CD4-positive, CD25-positive, alpha-beta regulatory T cell (primary cell): ENCODE data around the gene SLC30A10. TPM values are rescaled to one million over a fixed set of nuclear protein-coding genes. Genes with fewer than 3 reads are reported as not detected.

ENCODE experiments used
- ATAC-seq, 2 donors: fragments of 150-1000 bp; cut with Tn5 transposase; one replicate each; pipeline ENCODE4 v1.10.0; 2021; ENCODE audit warnings: low read depth in 2 of 2, moderate number of reproducible peaks in 2 of 2, moderate library complexity in 1 of 2
- DNase-seq, 3 donors: peaks; one replicate each; pipeline versions ENCODE4 v3.0.0 to v3.0.0-alpha.2; 2012 to 2022; ENCODE audit warnings: mixed read lengths in 1 of 3
- H3K27ac ChIP-seq: one replicate; pipeline ENCODE4 v1.7.0; 2013; ENCODE audit warnings: mild to moderate bottlenecking, low read length; ENCODE audit not compliant: insufficient read depth, poor library complexity, severe bottlenecking
- H3K27me3 ChIP-seq: one replicate; pipeline ENCODE4 v1.7.0; 2013; ENCODE audit warnings: low read length; ENCODE audit not compliant: control insufficient read depth, insufficient read depth
- H3K36me3 ChIP-seq: one replicate; pipeline ENCODE4 v1.7.0; 2013; ENCODE audit warnings: mild to moderate bottlenecking, low read length, moderate library complexity; ENCODE audit not compliant: control insufficient read depth, insufficient read depth
- H3K4me1 ChIP-seq: 2 replicates; pipeline ENCODE4 v1.7.0; 2013; ENCODE audit warnings: mild to moderate bottlenecking, low read length; ENCODE audit not compliant: insufficient read depth, control insufficient read depth, poor library complexity, severe bottlenecking
- H3K4me3 ChIP-seq: one replicate; pipeline ENCODE4 v1.7.0; 2013; ENCODE audit warnings: low read depth, mild to moderate bottlenecking, low read length, moderate library complexity
- H3K9me3 ChIP-seq, 2 experiments: 1 replicate in 1 of 2; 2 replicates in 1 of 2; pipeline ENCODE4 v1.7.0; 2013; ENCODE audit warnings: low read length in 2 of 2, mild to moderate bottlenecking in 1 of 2, moderate library complexity in 1 of 2; ENCODE audit not compliant: control insufficient read depth in 2 of 2
- H3K27ac Mint-ChIP-seq, 3 donors: one replicate each; pipeline ENCODE4 v1.8.0; 2020 to 2022; ENCODE audit warnings: mild to moderate bottlenecking in 3 of 3, mixed read lengths in 3 of 3, moderate library complexity in 2 of 3
- H3K27me3 Mint-ChIP-seq: one replicate; pipeline ENCODE4 v1.8.0; 2022; ENCODE audit warnings: mild to moderate bottlenecking, mixed read lengths
- H3K36me3 Mint-ChIP-seq: one replicate; pipeline ENCODE4 v1.8.0; 2020; ENCODE audit warnings: mixed read lengths
- H3K4me1 Mint-ChIP-seq, 4 donors: one replicate each; pipeline ENCODE4 v1.8.0; 2020 to 2022; ENCODE audit warnings: mixed read lengths in 4 of 4, mild to moderate bottlenecking in 1 of 4
- H3K4me3 Mint-ChIP-seq, 4 donors: one replicate each; pipeline ENCODE4 v1.8.0; 2020 to 2022; ENCODE audit warnings: mild to moderate bottlenecking in 4 of 4, mixed read lengths in 4 of 4, moderate library complexity in 3 of 4
- H3K9me3 Mint-ChIP-seq, 7 donors: one replicate each; pipeline ENCODE4 v1.8.0; 2020 to 2022; ENCODE audit warnings: mixed read lengths in 7 of 7, mild to moderate bottlenecking in 3 of 7, moderate library complexity in 2 of 7
- polyA plus RNA-seq, 4 donors: library from polyadenylated mRNA; unstranded; fragments of 300-500 nt; fragmentation: Illumina TruSeq; gene quantifications; one replicate each; pipeline ENCODE4 v1.2.3, GENCODE V29; 2021
- total RNA-seq: library from RNA; stranded (reverse); gene quantifications from one replicate; pipeline ENCODE4 v1.2.3, GENCODE V29; 2022

Gene SLC30A10
- total and polyA plus RNA-seq, 5 donors from 2014 or later, result not detected

- Mint-ChIP-seq H3K27ac (no peak overlapping the region), H3K36me3 (no peaks in the 10 kb centered on the region), H3K27me3 (peaks cover 44% of the 10 kb centered on the region), H3K9me3 (peaks cover 0 to 4% (median 0%) of the 10 kb centered on the region in 7 donors), H3K4me3 (no peak overlapping the region), H3K4me1 (peaks cover 0 to 14% (median 0%) of the 10 kb centered on the region in 4 donors)
- H3K9me3 ChIP-seq, result no peaks in the 10 kb centered on the region
- no peaks in the 10 kb centered on the region for H3K36me3 ChIP-seq
- ATAC-seq (no peak), DNase-seq (no peak)
- peaks cover 5% of the 10 kb centered on the region for H3K27me3 ChIP-seq
- H3K4me3 ChIP-seq, result no peak overlapping the region
- no peak overlapping the region for H3K27ac ChIP-seq
- peaks cover 11% of the 10 kb centered on the region for H3K4me1 ChIP-seq
These were observed 1.9 kb downstream of the SLC30A10 start for GRCh38 chr1:219926363-219926998.

- no peak for DNase-seq
- ATAC-seq, result no peak
- Histone ChIP-seq H3K4me1 (peaks cover 11% of the 10 kb centered on the region), H3K27ac (no peak overlapping the region), H3K9me3 (no peaks in the 10 kb centered on the region), H3K36me3 (no peaks in the 10 kb centered on the region), H3K27me3 (peaks cover 5% of the 10 kb centered on the region), H3K4me3 (no peak overlapping the region)
- H3K9me3 Mint-ChIP-seq, result peaks cover 0 to 4% (median 0%) of the 10 kb centered on the region in 7 donors
- H3K4me1 Mint-ChIP-seq, result peaks cover 0 to 14% (median 0%) of the 10 kb centered on the region in 4 donors
- H3K27me3 Mint-ChIP-seq, result peaks cover 34% of the 10 kb centered on the region
- no peak overlapping the region for H3K27ac Mint-ChIP-seq
- H3K36me3 Mint-ChIP-seq, result no peaks in the 10 kb centered on the region
- no peak overlapping the region for H3K4me3 Mint-ChIP-seq
These were observed 4.0 kb downstream of the SLC30A10 start for GRCh38 chr1:219924342-219924741.

DNA sequence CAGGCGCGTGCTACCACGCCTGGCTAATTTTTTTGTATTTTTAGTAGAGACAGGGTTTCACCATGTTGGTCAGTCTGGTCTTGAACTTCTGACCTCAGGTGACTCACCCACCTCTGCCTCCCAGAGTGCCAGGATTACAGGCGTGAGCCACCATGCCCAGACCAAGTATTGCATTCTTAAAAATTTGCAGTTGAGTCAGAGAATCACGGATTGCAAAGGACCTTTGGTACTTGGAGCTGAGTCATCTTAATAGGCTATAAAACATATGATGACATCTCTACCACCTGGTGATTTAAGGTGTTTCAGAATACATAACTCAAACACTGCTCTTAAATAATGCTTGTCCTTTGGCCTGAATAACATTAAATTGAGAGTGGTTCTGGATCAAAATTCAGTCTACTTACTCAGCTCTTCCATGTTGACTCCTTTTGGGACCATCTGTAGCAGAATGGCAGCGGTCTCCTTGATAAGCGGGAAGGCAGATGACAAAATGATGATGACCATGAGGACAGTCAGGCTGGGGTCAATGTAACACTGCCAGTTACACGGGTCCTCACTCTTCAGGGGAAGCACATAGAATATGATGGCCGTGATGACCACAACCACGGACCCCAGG lies 10.4 kb downstream of the SLC30A10 start:
- H3K4me3 Mint-ChIP-seq, result no peak overlapping the region
- H3K27ac Mint-ChIP-seq, result no peak overlapping the region
- ATAC-seq (no peak), DNase-seq (no peak)
- H3K9me3 Mint-ChIP-seq, result no peaks in the 10 kb centered on the region
- Histone ChIP-seq H3K4me3 (no peak overlapping the region), H3K9me3 (no peaks in the 10 kb centered on the region), H3K27me3 (no peaks in the 10 kb centered on the region), H3K36me3 (no peaks in the 10 kb centered on the region), H3K27ac (no peak overlapping the region), H3K4me1 (no peaks in the 10 kb centered on the region)
- H3K36me3 Mint-ChIP-seq, result no peaks in the 10 kb centered on the region
- H3K27me3 Mint-ChIP-seq, result peaks cover 8% of the 10 kb centered on the region
- H3K4me1 Mint-ChIP-seq, result no peaks in the 10 kb centered on the region

GRCh38 chr1:219917281-219917680 lies 11.1 kb downstream of the SLC30A10 start:
- Mint-ChIP-seq H3K36me3 (no peaks in the 10 kb centered on the region), H3K9me3 (no peaks in the 10 kb centered on the region), H3K27me3 (peaks cover 4% of the 10 kb centered on the region), H3K4me1 (no peaks in the 10 kb centered on the region), H3K27ac (no peak overlapping the region), H3K4me3 (no peak overlapping the region)
- no peak for ATAC-seq
- no peaks in the 10 kb centered on the region for H3K36me3 ChIP-seq
- no peaks in the 10 kb centered on the region for H3K9me3 ChIP-seq
- DNase-seq, result no peak
- no peaks in the 10 kb centered on the region for H3K4me1 ChIP-seq
- no peak overlapping the region for H3K4me3 ChIP-seq
- H3K27me3 ChIP-seq, result no peaks in the 10 kb centered on the region
- no peak overlapping the region for H3K27ac ChIP-seq

- Histone ChIP-seq H3K9me3 (no peaks in the 10 kb centered on the region), H3K27me3 (no peaks in the 10 kb centered on the region), H3K27ac (no peak overlapping the region), H3K4me3 (no peak overlapping the region), H3K4me1 (no peaks in the 10 kb centered on the region), H3K36me3 (no peaks in the 10 kb centered on the region)
- peaks cover 4% of the 10 kb centered on the region for H3K27me3 Mint-ChIP-seq
- ATAC-seq, result no peak
- no peaks in the 10 kb centered on the region for H3K4me1 Mint-ChIP-seq
- H3K27ac Mint-ChIP-seq, result no peak overlapping the region
- H3K9me3 Mint-ChIP-seq, result no peaks in the 10 kb centered on the region
- DNase-seq, result no peak
- H3K36me3 Mint-ChIP-seq, result no peaks in the 10 kb centered on the region
- no peak overlapping the region for H3K4me3 Mint-ChIP-seq
These were observed 12.1 kb downstream of the SLC30A10 start for GRCh38 chr1:219916257-219916656.

DNA sequence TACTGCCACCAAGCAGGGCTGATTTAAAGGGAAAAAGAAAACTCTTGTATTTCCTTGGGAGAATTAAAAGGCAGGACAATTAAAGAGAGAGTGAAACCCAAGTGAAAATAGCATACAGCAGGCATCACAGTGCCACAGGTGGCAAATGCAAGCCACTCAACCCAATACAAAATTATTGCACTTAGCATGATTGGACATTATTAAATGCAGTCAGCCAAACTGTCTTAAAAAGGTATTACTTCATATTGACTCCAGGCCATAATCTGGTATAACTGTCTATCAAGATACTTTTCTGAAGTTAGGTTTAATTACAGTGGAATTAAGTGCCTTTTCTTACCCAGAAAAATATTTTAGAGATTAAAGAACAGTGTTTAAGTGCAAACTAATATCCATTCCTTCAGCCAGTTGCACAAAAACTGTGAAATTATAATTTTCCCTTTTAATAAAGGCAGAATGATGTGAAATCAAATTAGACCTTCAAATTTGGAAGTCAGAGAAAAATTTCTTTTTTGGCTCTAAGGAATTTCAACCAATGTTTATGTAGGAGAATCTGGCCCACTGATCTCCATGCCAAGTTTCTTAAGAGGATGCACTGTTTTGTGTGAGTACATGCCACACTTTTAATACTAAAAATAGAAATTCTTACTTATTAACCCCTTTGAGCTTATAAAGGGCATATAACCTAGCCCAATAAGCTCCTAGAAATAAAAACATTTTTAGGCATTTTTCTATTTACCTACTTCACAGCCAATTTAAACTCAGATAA lies 15.2 kb downstream of the SLC30A10 start:
- Mint-ChIP-seq H3K9me3 (peaks cover 0 to 2% (median 0%) of the 10 kb centered on the region in 7 donors), H3K27me3 (no peaks in the 10 kb centered on the region), H3K36me3 (no peaks in the 10 kb centered on the region), H3K4me1 (no peaks in the 10 kb centered on the region), H3K27ac (no peak overlapping the region), H3K4me3 (no peak overlapping the region)
- no peaks in the 10 kb centered on the region for H3K4me1 ChIP-seq
- DNase-seq (no peak), ATAC-seq (no peak)
- no peak overlapping the region for H3K27ac ChIP-seq
- no peaks in the 10 kb centered on the region for H3K27me3 ChIP-seq
- H3K4me3 ChIP-seq, result no peak overlapping the region
- H3K36me3 ChIP-seq, result no peaks in the 10 kb centered on the region
- H3K9me3 ChIP-seq, result no peaks in the 10 kb centered on the region

DNA sequence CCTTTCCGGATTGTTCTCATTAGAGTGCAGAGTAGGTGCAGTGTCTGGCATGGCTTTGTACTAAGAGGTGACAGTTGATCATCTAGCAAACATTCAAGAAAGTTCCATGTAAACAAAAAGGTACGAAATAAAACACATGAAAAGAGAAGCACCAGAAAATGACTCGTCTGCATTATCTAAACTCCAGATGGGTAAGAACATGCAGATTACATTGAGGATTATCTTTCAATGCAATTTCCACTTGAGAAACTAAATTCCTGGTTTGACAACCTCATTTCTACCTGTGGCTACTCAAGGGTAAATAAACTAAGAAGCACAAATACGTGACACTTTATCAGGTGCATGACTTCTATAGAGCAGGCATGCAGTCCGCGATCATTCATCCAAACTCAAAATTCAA lies 17.6 kb downstream of the SLC30A10 start:
- Mint-ChIP-seq H3K36me3 (no peaks in the 10 kb centered on the region), H3K27ac (no peak overlapping the region), H3K27me3 (no peaks in the 10 kb centered on the region), H3K4me1 (no peaks in the 10 kb centered on the region), H3K4me3 (no peak overlapping the region), H3K9me3 (peaks cover 0 to 4% (median 0%) of the 10 kb centered on the region in 7 donors)
- ATAC-seq (no peak), DNase-seq (no peak)
- Histone ChIP-seq H3K9me3 (no peaks in the 10 kb centered on the region), H3K36me3 (no peaks in the 10 kb centered on the region), H3K4me1 (no peaks in the 10 kb centered on the region), H3K27ac (no peak overlapping the region), H3K4me3 (no peak overlapping the region), H3K27me3 (no peaks in the 10 kb centered on the region)
